DMS 273 treated with DMSO at 0.1 percent for 48 hours (cell line): Measurements from ENCODE around the gene IDH1.
A peak's percentile ranks its signal among the peaks of the same experiment; 100 is the strongest.
"Not testable (repeated sequence)": the region's sequence is repeated elsewhere in the genome, so short reads cannot be mapped to it uniquely, and the experiment has no call there.

Experiments
- DNase-seq: peaks from one replicate; lab custom pipeline; 2025; lab: John Stamatoyannopoulos, UW

IDH1 gene

GRCh38 chr2:208256849-208257813 is 2.3 kb upstream of the IDH1 start:
- DNase-seq, result not testable (repeated sequence)

GRCh38 chr2:208256192-208256782 is 1.4 kb upstream of the IDH1 start:
- DNase-seq, result no peak

GRCh38 chr2:208255557-208256106 is 761 bp upstream of the IDH1 start:
- DNase-seq, result no peak

- peak; percentile 44 for DNase-seq
These were observed 577 bp downstream of the IDH1 start for GRCh38 chr2:208254118-208254870.

GRCh38 chr2:208253600-208254117 is 1.2 kb downstream of the IDH1 start:
- DNase-seq, result no peak

GRCh38 chr2:208252716-208253492 is 2.0 kb downstream of the IDH1 start:
- DNase-seq, result no peak

- DNase-seq, result no peak
These were observed 3.8 kb downstream of the IDH1 start for GRCh38 chr2:208251098-208251497.

- no peak for DNase-seq
These were observed 4.5 kb downstream of the IDH1 start for GRCh38 chr2:208250388-208250787.

- no peak for DNase-seq
These were observed 5.6 kb downstream of the IDH1 start for GRCh38 chr2:208249296-208249695.

- DNase-seq, result no peak
These were observed 6.3 kb downstream of the IDH1 start for GRCh38 chr2:208248601-208249000.

- DNase-seq, result no peak
These were observed 9.1 kb downstream of the IDH1 start for GRCh38 chr2:208245746-208246145.

- DNase-seq, result no peak
These were observed 10.4 kb downstream of the IDH1 start for GRCh38 chr2:208244422-208244821.

GRCh38 chr2:208240619-208241209 is 14.2 kb downstream of the IDH1 start:
- no peak for DNase-seq

- DNase-seq, result no peak
These were observed 14.9 kb downstream of the IDH1 start for GRCh38 chr2:208239770-208240493.

- DNase-seq, result no peak
These were observed 19.0 kb downstream of the IDH1 start for GRCh38 chr2:208235860-208236259.

GRCh38 chr2:208234786-208235185 is 20.1 kb downstream of the IDH1 start:
- no peak for DNase-seq

GRCh38 chr2:208228476-208228875 is 26.4 kb downstream of the IDH1 start:
- DNase-seq, result no peak

- no peak for DNase-seq
These were observed 27.2 kb downstream of the IDH1 start for GRCh38 chr2:208227581-208228232.

- DNase-seq, result no peak
These were observed 30.1 kb downstream of the IDH1 start for GRCh38 chr2:208224802-208225201.

- DNase-seq, result no peak
These were observed 32.5 kb downstream of the IDH1 start for GRCh38 chr2:208222351-208222750.
